Astrocyte (in vitro differentiated cells and primary cell): ENCODE results near the gene DMBX1.

Experiments used
- CTCF ChIP-seq: IDR thresholded peaks from 2 replicates; pipeline ENCODE4 v1.5.1; 2011; ENCODE audit warnings: low read depth, mild to moderate bottlenecking, inconsistent platforms, low read length, moderate library complexity; ENCODE audit not compliant: insufficient read depth
- EZH2 ChIP-seq: IDR thresholded peaks from 2 replicates; pipeline ENCODE4 v1.6.1; 2012; ENCODE audit warnings: mild to moderate bottlenecking, low read length, inconsistent platforms; ENCODE audit not compliant: insufficient read depth

GRCh38 chr1:46537651-46538050, 48.0 kb downstream of the DMBX1 start:
- TF ChIP-seq CTCF (no peak), EZH2 (no peak)
